Measurements from ENCODE around the gene SPCS1. TPM values are rescaled to one million over a fixed set of nuclear protein-coding genes. Genes with fewer than 3 reads are reported as not detected.
A peak's percentile ranks its signal among the peaks of the same experiment; 100 is the strongest.

The SPCS1 gene
- total RNA-seq, 1 experiment from 2014 or later = 133 TPM

- H3F3A ChIP-seq (ENCODE audit: low read length, unreplicated experiment) = peaks cover 24% of the 10 kb centered on the region
- POLR2A ChIA-PET (ENCODE audit: unreplicated experiment) = no interaction called here
- no peak overlapping the region for H3K9ac ChIP-seq (ENCODE audit: low read length)
- BruUV-seq (replicated peaks) = no TSS peak
- no peak for TF ChIP-seq EZH2 (IDR thresholded peaks at IDR 0.05; ENCODE audit: low read length, unreplicated experiment)
- no peak for TF ChIP-seq EZH2phosphoT487 (IDR thresholded peaks at IDR 0.05; ENCODE audit: borderline replicate concordance, low read length)
- TF ChIP-seq CTCF (conservative IDR thresholded peaks at IDR 0.05; ENCODE audit: low read depth, low read length) = no peak
- H3K79me2 ChIP-seq (ENCODE audit: low read length) = peaks cover 44% of the 10 kb centered on the region
- H3K4me3 ChIP-seq (ENCODE audit: low read length) = no peak overlapping the region
- H4K20me1 ChIP-seq (ENCODE audit: low read length) = peaks cover 45% of the 10 kb centered on the region
- peaks cover 14% of the 10 kb centered on the region for H3K4me1 ChIP-seq (ENCODE audit: insufficient read depth, low read length)
- DNase-seq (peak; percentile 32), ATAC-seq (peak; percentile 25)
- H3K9me2 ChIP-seq (replicated peaks; ENCODE audit: low read length) = no peaks in the 10 kb centered on the region
- H3K36me3 ChIP-seq (ENCODE audit: low read depth, low read length) = peaks cover 86% of the 10 kb centered on the region
- CTCF ChIA-PET = no interaction called here
- H2AFZ ChIP-seq (ENCODE audit: low read length) = no peak overlapping the region
- H3K4me2 ChIP-seq (ENCODE audit: low read length) = no peak overlapping the region
- H3K9me3 ChIP-seq (ENCODE audit: low read length) = no peaks in the 10 kb centered on the region
- intact Hi-C loops (cut with micrococcal nuclease) = no loop called here
- no peak overlapping the region for H3K27ac ChIP-seq (ENCODE audit: low read length)
- H3K27me3 ChIP-seq (ENCODE audit: low read length) = no peaks in the 10 kb centered on the region
Observed at GRCh38 chr3:52693071-52693470, 12.8 kb upstream of the SPCS1 start.

- no peak for TF ChIP-seq EZH2phosphoT487 (IDR thresholded peaks at IDR 0.05; ENCODE audit: borderline replicate concordance, low read length)
- no peak for TF ChIP-seq CTCF (conservative IDR thresholded peaks at IDR 0.05; ENCODE audit: low read depth, low read length)
- no peak for TF ChIP-seq EZH2 (IDR thresholded peaks at IDR 0.05; ENCODE audit: low read length, unreplicated experiment)
- H3K9ac ChIP-seq (ENCODE audit: low read length) = no peak overlapping the region
- H3K9me3 ChIP-seq (ENCODE audit: low read length) = no peaks in the 10 kb centered on the region
- peaks cover 33% of the 10 kb centered on the region for H3F3A ChIP-seq (ENCODE audit: low read length, unreplicated experiment)
- BruUV-seq (replicated peaks) = TSS peak; percentile 49
- H4K20me1 ChIP-seq (ENCODE audit: low read length) = peaks cover 29% of the 10 kb centered on the region
- H3K4me3 ChIP-seq (ENCODE audit: low read length) = no peak overlapping the region
- peaks cover 28% of the 10 kb centered on the region; the same call in 1 of the 2 replicates for H3K79me2 ChIP-seq (ENCODE audit: low read length)
- no peaks in the 10 kb centered on the region for H3K9me2 ChIP-seq (replicated peaks; ENCODE audit: low read length)
- H3K4me1 ChIP-seq (ENCODE audit: insufficient read depth, low read length) = no peaks in the 10 kb centered on the region
- no peak overlapping the region for H3K27ac ChIP-seq (ENCODE audit: low read length)
- no peak overlapping the region for H3K4me2 ChIP-seq (ENCODE audit: low read length)
- peaks cover 70% of the 10 kb centered on the region for H3K36me3 ChIP-seq (ENCODE audit: low read depth, low read length)
- no peaks in the 10 kb centered on the region for H3K27me3 ChIP-seq (ENCODE audit: low read length)
- ChIA-PET CTCF (no interaction called here), POLR2A (ENCODE audit: unreplicated experiment) (no interaction called here)
- no peak for ATAC-seq
- no peak overlapping the region for H2AFZ ChIP-seq (ENCODE audit: low read length)
- intact Hi-C loops (cut with micrococcal nuclease) = no loop called here
- no peak for DNase-seq
Observed at GRCh38 chr3:52694528-52695189, 11.2 kb upstream of the SPCS1 start.
